K562 (cell line): ENCODE data around the gene UBAC2. TPM values are rescaled to one million over a fixed set of nuclear protein-coding genes. Genes with fewer than 3 reads are reported as not detected.
A peak's percentile ranks its signal among the peaks of the same experiment; 100 is the strongest.

ENCODE experiments used
- FOXK1 ChIP-seq: sonication (generic); formaldehyde crosslinking; IDR thresholded peaks from 2 replicates; pipeline ENCODE4 v1.8.0; 2022; ENCODE audit warnings: missing genetic modification reagents, mild to moderate bottlenecking, borderline replicate concordance
- HMGXB4 ChIP-seq: sonication (generic); formaldehyde crosslinking; IDR thresholded peaks from 2 replicates; pipeline ENCODE4 v1.8.1; 2023; ENCODE audit warnings: mild to moderate bottlenecking, missing genetic modification reagents
- MEIS2 ChIP-seq: fragments of 450-650 bp; IDR thresholded peaks from 2 replicates; pipeline ENCODE4 v1.6.1; 2014; ENCODE audit warnings: mild to moderate bottlenecking; ENCODE audit not compliant: partially characterized antibody
- PBX2 ChIP-seq, 2 experiments: IDR thresholded peaks in 1 of 2; conservative IDR thresholded peaks in 1 of 2; 2 replicates each; pipeline ENCODE4 v1.6.1; 2016; ENCODE audit warnings: low read depth in 2 of 2, mild to moderate bottlenecking in 1 of 2, missing compliant biosample characterization in 1 of 2, missing genetic modification characterization in 1 of 2, moderate library complexity in 1 of 2
- ZFX ChIP-seq: sonication (generic); formaldehyde crosslinking; IDR thresholded peaks from 2 replicates; pipeline ENCODE4 v1.8.0; 2022; ENCODE audit warnings: mild to moderate bottlenecking, missing genetic modification reagents, moderate library complexity
- ZNF395 ChIP-seq: fragments of 200-800 bp; sonication (Bioruptor generic); IDR thresholded peaks from 2 replicates; pipeline ENCODE4 v1.6.1; 2017; ENCODE audit warnings: missing genetic modification characterization, missing compliant biosample characterization
- polyA plus RNA-seq, 8 experiments: library from polyadenylated mRNA; depleted of rRNA in 4 of 8; stranded (reverse) in 5 of 8; unstranded in 3 of 8; fragments of >200 nt; fragmentation: Nextera tagmentation in 2 of 8; fragmentation: Illumina TruSeq in 1 of 8; extraction: Ambion mirVana in 2 of 8; extraction: Trizol in 1 of 8; gene quantifications; 2 replicates each; pipeline versions ENCODE4 v1.2.1 to v1.2.3, GENCODE V29; 2011 to 2014; ENCODE audit warnings: inconsistent platforms in 1 of 8, missing spikeins in 1 of 8
- total RNA-seq, 7 experiments: library from RNA; depleted of rRNA in 6 of 7; stranded (reverse); fragments of >200 nt in 6 of 7; fragmentation: Illumina TruSeq in 2 of 7; extraction: Trizol in 2 of 7; gene quantifications; 2 replicates each; pipeline versions ENCODE4 v1.2.1 to v1.2.3, GENCODE V29; 2011 to 2021; ENCODE audit warnings: low replicate concordance in 1 of 7

The UBAC2 gene
- total and polyA plus RNA-seq, 9 of the 15 experiments (the other 6 are each of a cell fraction or from before 2014, with no cell fraction given): 6.0 to 84.1 (median 32.3) TPM

DNA sequence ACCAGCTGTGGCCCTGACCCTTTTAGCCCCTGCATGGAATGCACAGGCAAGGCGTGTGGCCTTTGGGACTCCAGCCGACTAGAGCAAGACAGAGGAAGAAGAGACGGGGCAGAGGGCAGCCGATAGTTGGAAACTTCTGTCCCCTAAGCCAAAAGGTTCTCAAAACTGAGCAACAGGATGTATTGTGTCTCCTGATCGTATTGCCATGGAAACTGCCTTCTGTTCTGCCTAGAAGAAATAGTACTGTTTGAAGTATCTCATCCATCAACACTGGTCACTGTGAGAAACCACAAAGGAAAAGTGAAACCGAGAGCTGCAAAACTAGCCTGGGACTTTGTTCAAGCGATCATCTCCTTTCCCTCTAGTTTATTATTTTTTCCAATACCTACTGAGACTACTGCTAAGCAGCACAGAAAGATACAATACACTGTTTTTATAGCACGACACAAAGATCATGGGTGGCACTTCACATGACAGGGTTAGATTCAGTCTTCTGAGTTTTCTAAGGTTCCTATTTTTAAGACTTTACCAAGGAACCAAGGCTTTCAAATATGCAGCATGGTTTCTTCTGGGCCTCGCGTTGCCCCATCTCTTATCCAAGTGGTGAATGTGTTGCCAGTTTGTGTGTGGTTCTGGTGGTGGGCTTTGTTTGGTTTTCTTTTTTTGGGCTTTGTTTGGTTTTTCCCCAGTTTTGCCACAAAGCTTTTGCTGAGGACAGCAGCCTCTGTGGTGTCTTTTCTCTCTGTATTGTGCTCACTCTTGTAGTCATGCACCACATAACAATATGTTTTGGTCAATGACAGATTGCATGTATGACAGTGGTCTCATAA, 155.8 kb downstream of the UBAC2 start (continued):
- no peak for TF ChIP-seq PBX2 (CRISPR knock-in tag; IDR thresholded peaks at IDR 0.05; ENCODE audit: low read depth)
- TF ChIP-seq PBX2 (tag; conservative IDR thresholded peaks at IDR 0.05; ENCODE audit: low read depth): peak; percentile 86
- TF ChIP-seq MEIS2: peak; percentile 90
- TF ChIP-seq HMGXB4 (CRISPR knock-in tag): no peak
- no peak for TF ChIP-seq ZFX
- TF ChIP-seq FOXK1: 0 out of 2 replicates have a peak, but pooled peaks have one; percentile 40
- peak; percentile 36; the same call in 1 of the 2 replicates for TF ChIP-seq ZNF395 (CRISPR knock-in tag)
- TF ChIP-seq, all 486 proteins: peak for 8
